ENCODE data around the gene TUBB2B.

- TF ChIP-seq, protein P1, sequence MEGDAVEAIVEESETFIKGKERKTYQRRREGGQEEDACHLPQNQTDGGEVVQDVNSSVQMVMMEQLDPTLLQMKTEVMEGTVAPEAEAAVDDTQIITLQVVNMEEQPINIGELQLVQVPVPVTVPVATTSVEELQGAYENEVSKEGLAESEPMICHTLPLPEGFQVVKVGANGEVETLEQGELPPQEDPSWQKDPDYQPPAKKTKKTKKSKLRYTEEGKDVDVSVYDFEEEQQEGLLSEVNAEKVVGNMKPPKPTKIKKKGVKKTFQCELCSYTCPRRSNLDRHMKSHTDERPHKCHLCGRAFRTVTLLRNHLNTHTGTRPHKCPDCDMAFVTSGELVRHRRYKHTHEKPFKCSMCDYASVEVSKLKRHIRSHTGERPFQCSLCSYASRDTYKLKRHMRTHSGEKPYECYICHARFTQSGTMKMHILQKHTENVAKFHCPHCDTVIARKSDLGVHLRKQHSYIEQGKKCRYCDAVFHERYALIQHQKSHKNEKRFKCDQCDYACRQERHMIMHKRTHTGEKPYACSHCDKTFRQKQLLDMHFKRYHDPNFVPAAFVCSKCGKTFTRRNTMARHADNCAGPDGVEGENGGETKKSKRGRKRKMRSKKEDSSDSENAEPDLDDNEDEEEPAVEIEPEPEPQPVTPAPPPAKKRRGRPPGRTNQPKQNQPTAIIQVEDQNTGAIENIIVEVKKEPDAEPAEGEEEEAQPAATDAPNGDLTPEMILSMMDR (IDR thresholded peaks at IDR 0.05), result no peak
- TF ChIP-seq POLR2AphosphoS5 (IDR thresholded peaks at IDR 0.05) (no peak), POLR2A (IDR thresholded peaks at IDR 0.05) (no peak)
Observed at GRCh38 chr6:3194535-3195419, 32.7 kb downstream of the TUBB2B start.

Measured in sigmoid colon (tissue), 4 donors.